Urinary bladder (tissue), 4 donors: Measurements from ENCODE around the gene OSM. TPM values are rescaled to one million over a fixed set of nuclear protein-coding genes. Genes with fewer than 3 reads are reported as not detected.

Experiments used
- DNase-seq: peaks from one replicate; pipeline ENCODE4 v3.0.0-alpha.2; 2015; ENCODE audit errors: extremely low spot score
- H3K27ac ChIP-seq: one replicate; pipeline ENCODE4 v1.5.1; 2013; ENCODE audit warnings: low read depth, mild to moderate bottlenecking, moderate library complexity
- H3K36me3 ChIP-seq: one replicate; pipeline ENCODE4 v1.6.1; 2013; ENCODE audit warnings: mild to moderate bottlenecking, moderate library complexity; ENCODE audit not compliant: insufficient read depth
- H3K4me1 ChIP-seq: one replicate; pipeline ENCODE4 v1.6.1; 2013; ENCODE audit warnings: mild to moderate bottlenecking, moderate library complexity; ENCODE audit not compliant: insufficient read depth
- H3K4me3 ChIP-seq: one replicate; pipeline ENCODE4 v1.5.1; 2013; ENCODE audit warnings: low read depth, low read length
- WGBS: extraction: QIAGEN DNeasy Blood & Tissue Kit; methylation state at CpG from one replicate; pipeline ENCODE4 v1.1.7; 2013; 5-methylcytosine and 5-hydroxymethylcytosine counted together
- polyA plus RNA-seq: library from polyadenylated mRNA; stranded (reverse); fragments of 200-250 nt; gene quantifications from one replicate; pipeline ENCODE4 v1.2.3, GENCODE V29; 2013
- total RNA-seq: library from RNA; depleted of rRNA; stranded (reverse); fragments of >200 nt; gene quantifications from one replicate; pipeline ENCODE4 v1.2.3, GENCODE V29; 2014
- donor health status: healthy with polysubstance abuse.
- donor health status: healthy.

The OSM gene
- total RNA-seq (0.32 TPM), polyA plus RNA-seq (1.3 TPM)

- no peaks in the 10 kb centered on the region for H3K4me1 ChIP-seq
- peak within 1 kb of the TSS; percentile 35 for H3K27ac ChIP-seq
- 77% methylated on average over 35 of the region's 35 CpGs for WGBS
- no peak for DNase-seq
- H3K4me3 ChIP-seq: peak within 1 kb of the TSS; percentile 15
- H3K36me3 ChIP-seq: no peaks in the 10 kb centered on the region
Observed at GRCh38 chr22:30266445-30267381, at the start of gene OSM. Gene OSM (minus strand): TSS chr22:30266851. CDS start chr22:30266799, 52 bp downstream.

- Histone ChIP-seq H3K4me3 (no peak overlapping the region), H3K36me3 (no peaks in the 10 kb centered on the region), H3K27ac (no peak overlapping the region), H3K4me1 (no peaks in the 10 kb centered on the region)
- no peak for DNase-seq
- 65% methylated on average over 2 of the region's 2 CpGs for WGBS
Observed at GRCh38 chr22:30315962-30316576, 49.4 kb upstream of the OSM start.

- Histone ChIP-seq H3K4me1 (no peaks in the 10 kb centered on the region), H3K27ac (no peak overlapping the region), H3K36me3 (no peaks in the 10 kb centered on the region), H3K4me3 (no peak overlapping the region)
- no peak for DNase-seq
- 80% methylated on average over 8 of the region's 8 CpGs for WGBS
Observed at GRCh38 chr22:30314915-30315314, 48.3 kb upstream of the OSM start.

- H3K27ac ChIP-seq: peak overlapping the region; percentile 11
- H3K36me3 ChIP-seq: no peaks in the 10 kb centered on the region
- 79% methylated on average over 6 of the region's 8 CpGs for WGBS
- no peak overlapping the region for H3K4me3 ChIP-seq
- no peak for DNase-seq
- no peaks in the 10 kb centered on the region for H3K4me1 ChIP-seq
Observed at GRCh38 chr22:30313527-30314363, 47.1 kb upstream of the OSM start.

GRCh38 chr22:30312053-30312452 is 45.4 kb upstream of the OSM start:
- H3K27ac ChIP-seq: peak overlapping the region; percentile 14
- 70% methylated on average over 6 of the region's 6 CpGs for WGBS

GRCh38 chr22:30310881-30311771 is 44.5 kb upstream of the OSM start:
- DNase-seq: no peak

More at GRCh38 chr22:30312053-30312452, 45.4 kb upstream of the OSM start:
- Histone ChIP-seq H3K36me3 (no peaks in the 10 kb centered on the region), H3K4me1 (no peaks in the 10 kb centered on the region), H3K4me3 (no peak overlapping the region)
- DNase-seq: no peak

GRCh38 chr22:30309951-30310741 is 43.5 kb upstream of the OSM start:
- DNase-seq: no peak
- WGBS: 46% methylated on average over 7 of the region's 7 CpGs

More at GRCh38 chr22:30310881-30311771, 44.5 kb upstream of the OSM start:
- Histone ChIP-seq H3K4me3 (no peak overlapping the region), H3K27ac (peak overlapping the region; percentile 68), H3K4me1 (no peaks in the 10 kb centered on the region), H3K36me3 (no peaks in the 10 kb centered on the region)
- 43% methylated on average over 8 of the region's 8 CpGs for WGBS

GRCh38 chr22:30308518-30309230 is 42.0 kb upstream of the OSM start:
- H3K4me3 ChIP-seq: no peak overlapping the region
- H3K36me3 ChIP-seq: no peaks in the 10 kb centered on the region
- 72% methylated on average over 5 of the region's 5 CpGs for WGBS
- no peaks in the 10 kb centered on the region for H3K4me1 ChIP-seq
- DNase-seq: no peak
- H3K27ac ChIP-seq: no peak overlapping the region

More at GRCh38 chr22:30309951-30310741, 43.5 kb upstream of the OSM start:
- Histone ChIP-seq H3K4me3 (no peak overlapping the region), H3K36me3 (no peaks in the 10 kb centered on the region), H3K27ac (peak overlapping the region; percentile 68), H3K4me1 (no peaks in the 10 kb centered on the region)

- WGBS: 58% methylated on average over 2 of the region's 2 CpGs
- no peaks in the 10 kb centered on the region for H3K36me3 ChIP-seq
- H3K4me3 ChIP-seq: no peak overlapping the region
- no peaks in the 10 kb centered on the region for H3K4me1 ChIP-seq
- H3K27ac ChIP-seq: no peak overlapping the region
- no peak for DNase-seq
Observed at GRCh38 chr22:30308093-30308492, 41.4 kb upstream of the OSM start.

- Histone ChIP-seq H3K4me1 (no peaks in the 10 kb centered on the region), H3K4me3 (no peak overlapping the region), H3K36me3 (no peaks in the 10 kb centered on the region), H3K27ac (no peak overlapping the region)
- 83% methylated on average over 4 of the region's 4 CpGs for WGBS
- DNase-seq: no peak
Observed at GRCh38 chr22:30307041-30307574, 40.5 kb upstream of the OSM start.

- 90% methylated on average over 1 of the region's 1 CpG for WGBS
- Histone ChIP-seq H3K27ac (no peak overlapping the region), H3K36me3 (no peaks in the 10 kb centered on the region), H3K4me1 (no peaks in the 10 kb centered on the region), H3K4me3 (no peak overlapping the region)
- no peak for DNase-seq
Observed at GRCh38 chr22:30306627-30307011, 40.0 kb upstream of the OSM start.
